Forelimb muscle (tissue), 1 donor: ENCODE data around the gene BAAT. TPM values are rescaled to one million over a fixed set of nuclear protein-coding genes. Genes with fewer than 3 reads are reported as not detected.

Experiments used
- DNase-seq: peaks from one replicate; pipeline ENCODE4 v3.0.0-alpha.2; 2013; ENCODE audit warnings: low read depth
- polyA plus RNA-seq: library from polyadenylated mRNA; unstranded; fragments of 120-200 nt; gene quantifications from one replicate; pipeline ENCODE4 v1.2.1, GENCODE V29; 2013; ENCODE audit not compliant: insufficient read length

The BAAT gene
- polyA plus RNA-seq, 1 donor: 1.7 TPM

GRCh38 chr9:101315112-101315450, 69.7 kb downstream of the BAAT start:
- DNase-seq: no peak

GRCh38 chr9:101312661-101313060, 72.1 kb downstream of the BAAT start:
- no peak for DNase-seq

GRCh38 chr9:101311758-101312420, 72.9 kb downstream of the BAAT start:
- peak; percentile 62 for DNase-seq

GRCh38 chr9:101311191-101311590, 73.6 kb downstream of the BAAT start:
- no peak for DNase-seq

Other genes starting within 250 kb of the BAAT start
- gene MRPL50, start 13.6 kb upstream of the BAAT start, polyA plus RNA-seq: 15.5 TPM
- gene ZNF189, start 13.8 kb upstream of the BAAT start, polyA plus RNA-seq: 19.2 TPM
- 0.51 TPM for gene ALDOB, start 50.8 kb upstream of the BAAT start, polyA plus RNA-seq
- 35.7 TPM for gene RNF20, start 148.8 kb upstream of the BAAT start, polyA plus RNA-seq
- not detected for gene PPP3R2, start 210.0 kb upstream of the BAAT start, polyA plus RNA-seq